Measurements from ENCODE around the gene DDR2. TPM values are rescaled to one million over a fixed set of nuclear protein-coding genes. Genes with fewer than 3 reads are reported as not detected.

DDR2 gene
- total RNA-seq, 1 donor from 2014 or later: 0.69 TPM

DNA sequence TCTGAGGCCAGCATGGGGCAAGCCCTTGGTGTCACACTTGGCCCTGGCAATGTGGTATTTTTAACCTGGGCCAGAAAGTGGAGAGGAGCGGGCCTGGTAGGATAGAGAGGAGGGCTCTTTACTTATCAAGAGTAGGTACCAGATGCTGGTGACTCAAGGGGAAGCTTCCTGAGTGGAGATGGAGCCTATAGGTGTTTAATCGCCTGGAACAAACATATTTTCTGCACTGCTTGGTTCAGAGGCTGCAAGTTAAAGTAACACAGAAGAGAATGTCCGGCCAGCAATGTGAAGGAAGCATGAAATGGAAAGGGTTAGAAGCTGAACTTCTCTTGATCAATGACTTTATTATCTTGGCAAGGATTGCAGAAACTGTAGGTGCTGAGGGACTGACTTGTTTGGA lies 74.3 kb downstream of the DDR2 start:
- H3K27ac Mint-ChIP-seq: peak overlapping the region; percentile 38
- TF ChIP-seq CTCF (IDR thresholded peaks at IDR 0.05) (no peak), EZH2 (IDR thresholded peaks at IDR 0.05) (no peak), EZH2phosphoT487 (IDR thresholded peaks at IDR 0.05) (no peak)
- Histone ChIP-seq H4K20me1 (ENCODE audit: low read depth) (no peaks in the 10 kb centered on the region), H2AFZ (replicated peaks) (no peak overlapping the region), H3K27me3 (no peaks in the 10 kb centered on the region), H3K27ac (no peak overlapping the region), H3K9me3 (ENCODE audit: low read depth) (no peaks in the 10 kb centered on the region), H3K4me2 (no peak overlapping the region), H3F3A (ENCODE audit: low read depth) (no peaks in the 10 kb centered on the region), H3K9ac (no peak overlapping the region), H3K79me2 (ENCODE audit: low read depth) (no peaks in the 10 kb centered on the region), H3K36me3 (no peaks in the 10 kb centered on the region), H3K4me3 (no peak overlapping the region), H3K4me1 (no peaks in the 10 kb centered on the region)
- no peaks in the 10 kb centered on the region for H3K36me3 Mint-ChIP-seq
- no peak for DNase-seq (ENCODE audit: low spot score)
- H3K4me3 Mint-ChIP-seq: no peak overlapping the region
- H3K4me1 Mint-ChIP-seq: peaks cover 11% of the 10 kb centered on the region
- peaks cover 4% of the 10 kb centered on the region for H3K27me3 Mint-ChIP-seq (ENCODE audit: insufficient read depth, low read depth)
- no peaks in the 10 kb centered on the region for H3K9me3 Mint-ChIP-seq

DNA sequence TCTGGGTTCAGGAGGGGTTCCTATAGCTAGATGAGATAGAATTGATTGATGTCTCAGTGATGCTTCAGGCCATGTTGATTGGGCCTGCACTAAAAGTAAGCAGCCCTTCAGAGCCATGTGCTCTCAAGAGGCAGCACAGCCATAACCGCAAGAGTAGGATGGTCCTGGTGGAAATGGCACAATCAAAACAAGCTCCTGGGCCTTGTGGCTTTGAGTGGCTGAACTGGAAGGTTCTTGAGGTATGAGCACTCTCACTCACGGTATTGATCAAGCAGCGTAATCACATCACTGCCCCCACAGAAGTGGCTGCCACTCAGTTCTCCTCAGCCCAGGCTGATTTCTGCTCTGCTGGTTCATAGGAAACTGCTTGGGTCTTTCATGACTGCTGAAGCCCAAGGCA lies 76.0 kb downstream of the DDR2 start:
- H3K4me1 ChIP-seq: no peaks in the 10 kb centered on the region
- H3F3A ChIP-seq (ENCODE audit: low read depth): no peaks in the 10 kb centered on the region
- no peak overlapping the region for H3K27ac ChIP-seq
- no peak overlapping the region for H3K4me2 ChIP-seq
- H3K27me3 ChIP-seq: no peaks in the 10 kb centered on the region
- Mint-ChIP-seq H3K36me3 (no peaks in the 10 kb centered on the region), H3K27ac (no peak overlapping the region), H3K9me3 (no peaks in the 10 kb centered on the region), H3K4me1 (peaks cover 11% of the 10 kb centered on the region), H3K27me3 (ENCODE audit: insufficient read depth, low read depth) (peaks cover 4% of the 10 kb centered on the region), H3K4me3 (no peak overlapping the region)
- H2AFZ ChIP-seq (replicated peaks): no peak overlapping the region
- TF ChIP-seq EZH2 (IDR thresholded peaks at IDR 0.05): no peak
- no peak for TF ChIP-seq EZH2phosphoT487 (IDR thresholded peaks at IDR 0.05)
- TF ChIP-seq CTCF (IDR thresholded peaks at IDR 0.05): no peak
- H3K9me3 ChIP-seq (ENCODE audit: low read depth): no peaks in the 10 kb centered on the region
- H3K9ac ChIP-seq: no peak overlapping the region
- H3K36me3 ChIP-seq: no peaks in the 10 kb centered on the region
- DNase-seq (ENCODE audit: low spot score): no peak
- no peaks in the 10 kb centered on the region for H3K79me2 ChIP-seq (ENCODE audit: low read depth)
- no peak overlapping the region for H3K4me3 ChIP-seq
- no peaks in the 10 kb centered on the region for H4K20me1 ChIP-seq (ENCODE audit: low read depth)

- H3K27ac ChIP-seq: no peak overlapping the region
- no peaks in the 10 kb centered on the region for H3K9me3 ChIP-seq (ENCODE audit: low read depth)
- Mint-ChIP-seq H3K27ac (no peak overlapping the region), H3K9me3 (no peaks in the 10 kb centered on the region), H3K4me3 (no peak overlapping the region), H3K4me1 (peaks cover 11% of the 10 kb centered on the region), H3K27me3 (ENCODE audit: insufficient read depth, low read depth) (peaks cover 4% of the 10 kb centered on the region), H3K36me3 (no peaks in the 10 kb centered on the region)
- H3K27me3 ChIP-seq: no peaks in the 10 kb centered on the region
- no peak overlapping the region for H3K9ac ChIP-seq
- no peaks in the 10 kb centered on the region for H3K36me3 ChIP-seq
- no peaks in the 10 kb centered on the region for H3K79me2 ChIP-seq (ENCODE audit: low read depth)
- H3K4me2 ChIP-seq: no peak overlapping the region
- H3K4me3 ChIP-seq: no peak overlapping the region
- no peaks in the 10 kb centered on the region for H3F3A ChIP-seq (ENCODE audit: low read depth)
- no peaks in the 10 kb centered on the region for H3K4me1 ChIP-seq
- H4K20me1 ChIP-seq (ENCODE audit: low read depth): no peaks in the 10 kb centered on the region
- TF ChIP-seq EZH2phosphoT487 (IDR thresholded peaks at IDR 0.05) (no peak), CTCF (IDR thresholded peaks at IDR 0.05) (no peak), EZH2 (IDR thresholded peaks at IDR 0.05) (no peak)
- H2AFZ ChIP-seq (replicated peaks): no peak overlapping the region
- no peak for DNase-seq (ENCODE audit: low spot score)
Observed at GRCh38 chr1:162709132-162709860, 77.0 kb downstream of the DDR2 start.
